GM12878 (cell line): Measurements from ENCODE around the gene CBX2. TPM values are rescaled to one million over a fixed set of nuclear protein-coding genes. Genes with fewer than 3 reads are reported as not detected.

ENCODE experiments used
- ATAC-seq: fragments of 200-7000 bp; cut with Tn5 transposase; 3 replicates; pipeline ENCODE4 v1.9.1; 2020; ENCODE audit warnings: mild to moderate bottlenecking, moderate library complexity
- BruUV-seq: library from RNA; stranded (reverse); fragments of 400-500 nt; replicated peaks from 2 replicates; lab custom pipeline; 2021; lab: Mats Ljungman, UMichigan
- CTCF ChIA-PET: fragments of 300-600 bp; sonication (Branson Sonifier 250); formaldehyde crosslinking; extraction: SDS; loops from one replicate; lab custom pipeline; 2021; ENCODE audit warnings: inconsistent platforms; lab: Yijun Ruan, JAX
- POLR2A ChIA-PET: fragments of 350-600 bp; formaldehyde crosslinking; extraction: SDS; loops from one replicate; lab custom pipeline; 2021; ENCODE audit warnings: inconsistent platforms; lab: Charles Lee
- RAD21 ChIA-PET: fragments of 300-600 bp; sonication (Branson Sonifier 250); formaldehyde crosslinking; loops from one replicate; lab custom pipeline; 2023; ENCODE audit warnings: antibody characterized with exemption; ENCODE audit not compliant: unreplicated experiment; lab: Charles Lee
- SMC1A ChIA-PET: fragments of 300-600 bp; sonication (Branson Sonifier 250); formaldehyde crosslinking; loops from one replicate; lab custom pipeline; 2023; ENCODE audit not compliant: unreplicated experiment, uncharacterized antibody; lab: Charles Lee
- DNase-seq: peaks from one replicate; pipeline ENCODE4 v3.0.0-alpha.2; 2011; ENCODE audit warnings: low read depth, low spot score
- FAIRE-seq: peaks from 3 replicates; lab custom pipeline; 2011; peaks lifted over from hg19 to GRCh38; lab: Jason Lieb, UNC
- H2AFZ ChIP-seq: 2 replicates; pipeline ENCODE4 v1.6.0; 2011; ENCODE audit warnings: low read depth, low read length, control low read depth; ENCODE audit not compliant: control insufficient read depth
- H3K27ac ChIP-seq: 2 replicates; pipeline ENCODE4 v1.5.1; 2011; ENCODE audit warnings: control low read depth; ENCODE audit not compliant: control insufficient read depth, insufficient read depth
- H3K27me3 ChIP-seq, 2 experiments: replicated peaks in 1 of 2; 2 replicates each; pipeline versions ENCODE4 v1.6.0 to v1.6.1; 2011; ENCODE audit warnings: low read length in 1 of 2; ENCODE audit not compliant: control insufficient read depth in 2 of 2, insufficient read depth in 2 of 2
- H3K36me3 ChIP-seq, 2 experiments: 2 replicates each; pipeline ENCODE4 v1.5.1; 2011; ENCODE audit warnings: low read length in 1 of 2; ENCODE audit not compliant: control insufficient read depth in 2 of 2, insufficient read depth in 2 of 2
- H3K4me1 ChIP-seq: 2 replicates; pipeline ENCODE4 v1.6.1; 2011; ENCODE audit warnings: mild to moderate bottlenecking, low read length, moderate library complexity, mixed read lengths; ENCODE audit not compliant: control insufficient read depth, insufficient read depth
- H3K4me2 ChIP-seq: 2 replicates; pipeline ENCODE4 v1.6.0; 2011; ENCODE audit warnings: control low read depth; ENCODE audit not compliant: control insufficient read depth, insufficient read depth
- H3K4me3 ChIP-seq: fragments of 200-600 bp; sonication (generic); 2 replicates; pipeline ENCODE4 v1.5.1; 2016
- H3K79me2 ChIP-seq: 2 replicates; pipeline ENCODE4 v1.6.0; 2011; ENCODE audit warnings: low read length; ENCODE audit not compliant: control insufficient read depth, insufficient read depth
- H3K9ac ChIP-seq: 2 replicates; pipeline ENCODE4 v1.8.0; 2011; ENCODE audit warnings: low read length, control low read depth, mixed read lengths; ENCODE audit not compliant: control insufficient read depth, insufficient read depth
- H3K9me3 ChIP-seq: replicated peaks from 3 replicates; pipeline ENCODE4 v1.5.1; 2011; ENCODE audit warnings: mild to moderate bottlenecking, low read length; ENCODE audit not compliant: control insufficient read depth, insufficient read depth
- H4K20me1 ChIP-seq: 2 replicates; pipeline ENCODE4 v1.6.0; 2011; ENCODE audit not compliant: control insufficient read depth, insufficient read depth
- ZNF592 ChIP-seq: fragments of 450-650 bp; IDR thresholded peaks from 2 replicates; pipeline ENCODE4 v1.6.1; 2017; ENCODE audit warnings: mild to moderate bottlenecking, moderate library complexity
- WGBS: methylation state at CpG from one replicate; pipeline ENCODE4 v1.1.6; 2016; ENCODE audit warnings: low lambda C conversion rate; ENCODE audit not compliant: insufficient replicate concordance, insufficient coverage; ENCODE audit errors: missing lambda C conversion rate; 5-methylcytosine and 5-hydroxymethylcytosine counted together
- in situ Hi-C: fragments of 300-500 bp; cut with MboI; formaldehyde crosslinking; loops from 9 replicates; pipeline ENCODE4 v1.14.3; 2018; ENCODE audit warnings: mixed read lengths
- intact Hi-C: fragments of 100-400 bp; cut with micrococcal nuclease; formaldehyde crosslinking; loops from one replicate; pipeline ENCODE4 v1.14.2; 2022; ENCODE audit not compliant: unreplicated experiment
- polyA plus RNA-seq, 11 experiments: library from polyadenylated mRNA; depleted of rRNA in 4 of 11; unstranded in 6 of 11; stranded (reverse) in 5 of 11; fragments of >200 nt; fragmentation: Nextera tagmentation in 4 of 11; fragmentation: Illumina TruSeq in 1 of 11; extraction: Ambion mirVana in 4 of 11; extraction: Trizol in 1 of 11; gene quantifications; 1 replicate in 1 of 11; 2 replicates in 10 of 11; pipeline versions ENCODE4 v1.2.1 to v1.2.3, GENCODE V29; 2011 to 2016; ENCODE audit warnings: inconsistent platforms in 2 of 11, missing spikeins in 2 of 11, low read depth in 1 of 11
- total RNA-seq, 4 experiments: library from RNA; depleted of rRNA in 3 of 4; stranded (reverse); fragments of >200 nt in 3 of 4; fragmentation: Illumina TruSeq in 1 of 4; extraction: Trizol in 1 of 4; gene quantifications; 2 replicates each; pipeline versions ENCODE4 v1.2.1 to v1.2.3, GENCODE V29; 2013 to 2021

Gene CBX2
- total and polyA plus RNA-seq, 10 of the 15 experiments (the other 5 are each of a cell fraction or from before 2014, with no cell fraction given) = 0.35 to 7.5 (median 4.2) TPM

GRCh38 chr17:79784353-79785016 lies 6.5 kb downstream of the CBX2 start:
- Histone ChIP-seq H3K27me3 (peaks cover 3 to 8% of the 10 kb centered on the region in 2 experiments; a peak in 3 of 4 replicates), H3K4me3 (no peak overlapping the region), H3K4me2 (no peak overlapping the region), H3K4me1 (peaks cover 3% of the 10 kb centered on the region), H4K20me1 (no peaks in the 10 kb centered on the region), H3K27ac (no peak overlapping the region), H2AFZ (no peak overlapping the region), H3K36me3 (no peaks in the 10 kb centered on the region), H3K79me2 (no peaks in the 10 kb centered on the region), H3K9me3 (no peaks in the 10 kb centered on the region), H3K9ac (no peak overlapping the region)
- intact Hi-C loops = no loop called here
- WGBS = 72% methylated on average over 27 of the region's 31 CpGs
- SMC1A ChIA-PET = no interaction called here
- BruUV-seq = no TSS peak
- no peak for FAIRE-seq
- POLR2A ChIA-PET = no interaction called here
- in situ Hi-C loops = loop anchor here (5.0 kb wide), 1 partner anchor 188 kb away; no protein-coding TSS in a partner anchor
- RAD21 ChIA-PET = no interaction called here
- TF ChIP-seq ZNF592 = no peak
- TF ChIP-seq, all 136 proteins: peak for 0
- CTCF ChIA-PET = no interaction called here
- DNase-seq (no peak), ATAC-seq (no peak)
